GM19395 (cell line): Measurements from ENCODE around the gene OST4.
A peak's percentile ranks its signal among the peaks of the same experiment; 100 is the strongest.

Experiments
- ATAC-seq: cut with Tn5 transposase; IDR thresholded peaks from one replicate; pipeline ENCODE4 v1.9.1; 2021; ENCODE audit warnings: mild to moderate bottlenecking, moderate library complexity; ENCODE audit not compliant: unreplicated experiment

OST4 gene

GRCh38 chr2:27054721-27055120, 16.7 kb downstream of the OST4 start:
- ATAC-seq: no peak

DNA sequence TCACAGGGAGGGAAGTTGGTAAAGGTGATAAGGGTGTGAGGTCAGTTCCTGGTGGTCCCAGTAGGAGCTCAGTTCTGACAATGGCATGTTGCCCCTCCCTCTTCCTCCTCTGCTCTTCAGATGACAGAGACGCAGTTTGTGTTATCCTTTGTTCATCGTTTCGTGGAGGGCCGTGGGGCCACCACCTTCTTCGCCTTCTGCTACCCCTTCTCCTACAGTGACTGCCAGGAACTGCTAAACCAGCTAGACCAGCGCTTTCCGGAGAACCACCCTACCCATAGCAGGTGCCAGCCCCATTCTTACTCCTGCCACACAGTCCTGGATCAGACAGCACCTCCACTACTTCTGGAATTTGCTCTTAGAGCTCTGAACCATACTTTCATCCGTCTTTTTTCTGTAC, 17.7 kb downstream of the OST4 start:
- no peak for ATAC-seq

DNA sequence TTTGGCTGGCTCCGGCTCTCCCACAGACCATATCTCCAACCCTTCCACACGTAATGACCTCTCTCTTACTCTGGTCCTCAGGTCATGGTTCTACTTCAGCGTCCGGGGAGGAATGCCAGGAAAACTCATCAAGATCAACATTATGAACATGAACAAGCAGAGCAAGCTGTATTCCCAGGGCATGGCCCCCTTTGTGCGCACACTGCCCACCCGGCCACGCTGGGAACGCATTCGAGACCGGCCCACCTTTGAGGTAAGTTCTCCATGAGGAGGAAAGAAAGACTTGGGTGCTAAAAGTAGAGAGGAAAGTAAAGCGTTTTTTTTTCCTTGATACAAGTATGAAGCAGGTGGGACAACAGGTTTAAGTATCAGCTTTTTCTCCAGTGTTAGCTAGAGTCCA, 18.1 kb downstream of the OST4 start:
- ATAC-seq: no peak

DNA sequence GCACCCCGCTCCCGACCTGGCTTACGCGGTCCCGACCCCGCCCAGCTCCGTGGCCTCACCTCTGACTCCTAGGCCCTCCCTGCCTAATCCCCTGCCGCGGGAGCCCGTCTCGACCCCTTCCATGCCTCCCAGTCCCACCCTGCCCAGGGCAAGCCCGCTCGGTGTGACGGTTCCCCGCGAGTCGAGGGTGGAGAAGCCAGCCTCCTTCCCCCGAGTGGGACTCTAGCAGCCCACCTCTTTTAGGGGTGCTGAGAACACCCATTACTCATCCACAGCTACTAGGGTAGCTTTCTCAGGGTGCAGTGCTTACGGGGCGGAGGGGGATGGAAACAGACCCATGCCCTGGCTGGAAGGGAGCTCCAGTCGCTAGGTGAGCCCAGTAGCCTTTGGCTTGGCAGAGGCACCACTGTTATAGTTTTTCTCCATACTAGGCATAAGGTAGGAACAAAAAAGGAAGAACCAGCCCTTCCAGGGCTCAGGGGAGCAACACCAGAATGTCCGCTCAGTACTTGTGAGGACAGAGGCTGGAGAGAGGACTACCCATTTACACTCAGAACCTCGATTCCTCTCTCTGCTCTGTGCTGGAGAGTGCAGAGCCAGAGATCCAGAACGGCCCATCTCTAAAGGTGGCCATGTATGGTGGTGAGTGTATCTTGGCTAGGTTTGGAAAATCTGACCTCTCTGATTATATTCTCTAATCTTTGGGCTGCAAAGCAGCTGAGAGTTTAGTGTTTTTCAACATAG, 19.4 kb downstream of the OST4 start:
- ATAC-seq: no peak

GRCh38 chr2:27050996-27051901, 20.2 kb downstream of the OST4 start, which contains the start of gene AGBL5:
Gene AGBL5 (plus strand): TSS chr2:27051668. CDS start chr2:27052959, 1,291 bp downstream.
- peak; percentile 72 for ATAC-seq

DNA sequence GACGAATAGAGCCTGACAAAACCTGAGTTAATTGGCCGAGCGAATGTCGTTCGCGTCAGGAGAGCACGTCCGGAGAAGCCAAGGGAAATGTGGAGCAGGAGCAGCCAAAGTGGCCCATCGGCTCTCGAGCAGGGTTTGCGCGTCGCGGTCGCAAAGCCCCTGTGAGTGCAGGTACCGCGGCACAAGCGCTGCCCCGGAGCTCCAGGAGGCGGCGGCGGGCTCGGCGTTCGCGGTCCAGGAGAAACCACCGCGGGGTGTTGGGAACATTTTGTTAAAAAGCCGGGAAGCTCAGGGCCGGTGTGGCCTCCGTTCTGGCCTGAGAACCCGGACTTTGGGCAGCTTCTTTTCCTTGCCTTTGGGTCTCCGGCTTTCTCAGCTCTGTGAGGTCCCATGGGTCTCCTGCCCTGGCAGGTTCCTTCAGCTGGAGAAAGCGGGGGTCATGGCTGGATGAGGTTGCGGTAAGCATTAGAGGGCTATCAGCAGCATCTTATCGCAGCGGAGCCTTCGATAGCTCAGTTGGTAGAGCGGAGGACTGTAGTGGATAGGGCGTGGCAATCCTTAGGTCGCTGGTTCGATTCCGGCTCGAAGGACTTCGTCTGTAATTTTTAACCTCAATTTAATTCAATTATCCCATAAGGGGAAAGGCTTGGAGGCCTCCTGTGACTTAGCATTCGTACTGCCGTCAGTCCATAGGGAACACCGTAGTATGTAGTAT, 21.0 kb downstream of the OST4 start:
- ATAC-seq: peak; percentile 56

- ATAC-seq: peak; percentile 20
Observed at GRCh38 chr2:27049422-27050280, 21.8 kb downstream of the OST4 start.

GRCh38 chr2:27042985-27043634, 28.3 kb downstream of the OST4 start:
- no peak for ATAC-seq

GRCh38 chr2:27042159-27042661, 29.2 kb downstream of the OST4 start:
- ATAC-seq: peak; percentile 69

- no peak for ATAC-seq
Observed at GRCh38 chr2:27041752-27042151, 29.7 kb downstream of the OST4 start.

DNA sequence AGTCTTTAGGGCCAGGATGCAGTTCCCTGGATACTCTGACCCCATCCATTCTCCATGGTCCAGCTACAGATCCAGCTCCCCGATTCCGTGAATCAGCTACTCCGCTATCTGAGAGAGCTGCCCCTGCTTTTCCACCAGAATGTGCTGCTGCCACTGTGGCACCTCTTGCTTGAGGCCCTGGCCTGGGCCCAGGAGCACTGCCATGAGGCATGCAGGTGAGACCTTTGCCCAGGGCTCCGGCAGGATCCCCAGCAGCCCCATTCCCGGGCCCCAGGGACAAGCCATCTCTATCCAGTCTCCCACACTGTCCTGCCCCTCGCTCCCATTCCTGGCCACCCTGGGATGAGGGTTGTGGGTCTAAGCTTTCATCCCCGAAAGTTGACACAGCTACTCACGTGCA, 31.2 kb downstream of the OST4 start:
- ATAC-seq: no peak

DNA sequence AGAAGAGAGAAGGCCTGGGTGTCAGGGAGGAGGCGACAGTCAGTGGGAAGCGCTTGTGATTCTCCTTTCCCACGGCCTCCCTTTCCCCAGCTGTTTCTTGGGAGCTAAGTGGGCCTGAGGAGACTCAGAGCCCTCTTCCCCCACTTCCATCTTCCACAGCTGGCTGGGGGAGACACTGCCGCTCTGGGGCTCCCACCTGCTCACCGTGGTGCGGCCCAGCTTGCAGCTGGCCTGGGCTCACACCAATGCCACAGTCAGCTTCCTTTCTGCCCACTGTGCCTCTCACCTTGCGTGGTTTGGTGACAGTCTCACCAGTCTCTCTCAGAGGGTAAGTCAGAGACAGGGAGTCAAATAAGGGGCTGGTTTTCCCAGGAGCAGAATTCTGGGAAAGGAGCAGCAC, 31.6 kb downstream of the OST4 start:
- no peak for ATAC-seq

DNA sequence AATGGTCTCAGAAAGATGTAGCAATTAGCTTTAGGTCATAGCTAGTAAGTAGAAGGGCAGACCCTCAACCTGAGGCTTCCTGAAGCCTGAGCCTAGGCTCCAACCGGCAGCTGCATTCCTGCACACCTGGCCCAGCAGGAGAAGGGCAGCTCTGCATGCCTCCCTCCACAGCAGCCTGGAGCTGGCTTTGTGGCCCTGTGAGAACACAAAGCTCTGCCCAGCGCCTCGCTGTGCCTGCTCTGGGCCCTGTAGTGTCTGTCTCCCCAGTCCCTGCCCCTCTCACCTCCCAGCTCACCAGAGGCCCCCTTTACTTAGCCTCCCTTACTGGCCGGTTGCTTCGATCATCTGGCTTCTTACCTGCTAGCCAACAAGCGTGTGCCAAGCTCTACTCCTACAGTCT, 32.0 kb downstream of the OST4 start:
- no peak for ATAC-seq

- ATAC-seq: no peak
Observed at GRCh38 chr2:27038631-27039339, 32.7 kb downstream of the OST4 start.

DNA sequence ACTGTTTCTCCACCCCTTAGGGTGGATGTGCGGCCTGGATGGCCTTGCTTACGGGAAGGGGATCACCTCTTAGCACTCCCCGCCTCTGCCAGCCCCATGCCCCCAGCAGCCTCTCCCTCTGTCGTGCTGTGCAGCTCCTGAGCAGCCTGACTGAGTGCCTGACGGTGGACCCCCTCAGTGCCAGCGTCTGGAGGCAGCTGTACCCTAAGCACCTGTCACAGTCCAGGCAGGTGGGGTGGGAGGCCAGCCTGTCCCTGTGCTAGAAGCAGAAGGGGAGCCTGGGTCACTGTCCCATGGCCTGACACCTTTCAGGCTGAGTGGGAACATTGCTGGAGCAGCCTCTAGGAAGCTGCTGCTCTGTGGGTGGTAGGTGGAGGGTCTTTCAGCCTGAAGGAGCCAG, 33.4 kb downstream of the OST4 start:
- ATAC-seq: no peak

- ATAC-seq: peak; percentile 10
Observed at GRCh38 chr2:27033253-27033852, 38.1 kb downstream of the OST4 start.

- peak; percentile 91 for ATAC-seq
Observed at GRCh38 chr2:27032495-27033252, 38.8 kb downstream of the OST4 start, which contains the start of gene TMEM214. Gene TMEM214 (plus strand): TSS chr2:27032965. CDS start chr2:27033016, 51 bp downstream.

- ATAC-seq: no peak
Observed at GRCh38 chr2:27029051-27029450, 42.4 kb downstream of the OST4 start.
